ENCODE measurements around the gene NRXN3.

Gene NRXN3

DNA sequence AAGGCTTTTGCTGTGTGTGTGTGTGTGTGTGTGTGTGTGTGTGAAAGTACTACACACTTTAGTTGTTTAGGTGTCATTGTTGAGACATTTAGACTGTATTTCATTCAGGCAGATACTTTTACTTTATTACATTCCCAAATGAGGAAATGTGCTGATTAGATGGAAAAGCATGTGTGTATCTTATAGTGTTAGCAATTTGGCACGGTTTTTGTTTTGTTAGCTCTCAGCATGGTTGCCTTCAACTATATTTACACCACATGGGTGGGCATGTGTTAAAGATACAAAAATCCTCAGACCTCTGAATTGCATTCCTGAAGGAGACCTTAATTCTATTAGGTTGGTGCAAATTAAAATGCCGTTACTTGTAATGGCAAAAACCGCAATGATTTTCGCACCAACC lies 1161.7 kb downstream of the NRXN3 start:
- DNase-seq = no peak

DNA sequence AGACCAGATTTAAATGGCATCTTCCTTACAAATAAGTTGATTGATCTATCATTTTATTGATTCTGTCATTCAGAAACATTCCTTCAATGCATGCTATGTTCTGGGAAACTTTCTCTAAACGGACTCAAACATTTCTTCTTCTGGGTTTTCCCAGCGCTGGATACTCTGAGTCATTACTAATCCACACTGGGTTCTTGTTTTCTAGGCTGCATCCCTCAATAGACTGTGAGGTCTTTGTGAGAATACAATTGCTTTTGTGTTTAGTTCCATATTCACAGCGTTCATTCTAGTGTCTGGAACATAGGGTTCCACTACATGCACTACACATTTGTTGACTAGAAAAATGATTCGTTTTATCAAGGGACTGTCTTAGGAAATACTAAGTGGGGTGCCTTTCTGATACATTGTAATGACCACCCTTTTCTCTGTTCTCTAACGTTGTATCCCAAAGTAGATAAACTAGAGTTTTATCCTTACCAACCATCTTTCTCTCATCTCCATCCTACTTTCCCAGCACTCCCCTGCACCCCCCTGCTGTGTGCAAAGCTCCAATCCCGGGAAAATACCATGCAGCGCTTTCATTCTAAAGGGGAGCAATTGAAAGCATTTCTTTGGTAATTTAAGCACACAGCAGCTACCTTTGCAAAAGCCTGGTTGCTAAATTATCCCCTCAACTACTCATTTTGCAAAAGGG lies 1162.5 kb downstream of the NRXN3 start:
- no peak for DNase-seq

DNA sequence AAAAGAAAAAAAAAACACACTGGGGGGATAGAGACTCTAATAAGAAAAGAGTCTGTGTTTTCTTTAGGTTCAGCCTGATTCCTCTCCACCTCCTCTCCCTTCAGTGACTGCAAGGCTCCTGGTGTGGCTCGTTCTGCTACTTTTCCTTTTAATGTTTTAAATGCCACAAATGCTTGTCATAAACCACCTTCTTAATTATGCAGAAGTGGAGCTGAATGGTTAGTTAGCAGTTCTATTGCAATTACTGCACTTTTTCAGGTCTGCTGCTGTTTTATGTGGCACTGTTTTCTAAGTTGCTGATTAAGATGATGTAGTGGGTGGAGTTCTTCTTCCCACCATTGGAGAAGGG lies 1163.0 kb downstream of the NRXN3 start:
- no peak for DNase-seq

DNA sequence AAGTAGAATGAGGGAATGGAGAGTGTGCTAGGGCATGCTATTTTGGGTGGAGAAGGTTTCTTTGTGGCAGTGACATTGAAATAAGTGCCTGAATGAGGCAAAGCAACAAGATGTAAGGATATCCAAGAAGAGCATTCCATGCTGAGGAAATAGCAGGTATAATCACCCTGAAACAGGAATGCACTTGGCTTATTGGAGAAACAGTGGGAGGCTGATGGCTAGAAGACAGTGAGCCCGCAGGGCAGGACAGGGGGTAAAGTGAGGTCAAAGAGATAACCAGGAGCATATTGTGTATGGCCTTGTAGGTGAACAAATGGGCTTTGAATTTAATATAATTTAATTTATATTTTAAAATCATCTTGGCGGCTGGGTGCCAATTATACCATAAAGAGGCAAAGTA lies 1164.1 kb downstream of the NRXN3 start:
- DNase-seq = no peak

DNA sequence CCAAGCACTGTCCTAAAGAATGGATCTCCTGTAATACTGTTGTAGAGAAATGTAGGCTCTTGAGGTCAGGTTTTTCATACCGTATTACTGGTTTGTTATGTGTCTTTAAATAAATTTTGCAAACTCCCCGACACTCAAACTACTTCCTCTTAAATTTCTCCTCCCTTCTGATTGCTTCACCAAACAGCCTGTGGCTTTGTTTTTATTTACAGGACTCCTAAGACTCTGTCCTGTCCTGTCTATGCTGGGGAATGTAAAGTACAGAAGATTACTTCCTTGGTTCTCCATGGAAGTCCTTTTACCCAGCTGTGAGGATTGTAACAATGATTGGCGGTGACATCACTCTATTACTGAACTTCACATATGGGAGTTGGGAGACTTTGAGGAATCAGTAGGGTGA lies 1167.6 kb downstream of the NRXN3 start:
- no peak for DNase-seq

DNA sequence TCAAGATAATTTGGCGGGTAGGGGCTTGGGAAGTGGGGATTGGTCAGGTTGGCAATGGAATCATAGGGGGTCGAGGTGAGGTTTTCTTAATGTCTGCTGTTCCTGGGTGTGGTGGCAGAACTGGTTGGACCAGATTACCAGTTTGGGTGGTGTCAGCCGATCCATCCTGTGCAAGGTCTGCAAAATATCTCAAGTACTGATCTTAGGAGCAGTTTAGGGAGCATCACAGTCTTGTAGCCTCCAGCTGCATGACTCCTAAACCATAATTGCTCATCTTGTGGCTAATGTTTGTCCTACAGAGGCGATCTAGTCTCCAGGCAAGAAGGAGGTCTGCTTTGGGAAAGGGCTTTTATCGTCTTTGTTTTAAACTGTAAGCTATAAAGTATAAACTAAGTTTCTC lies 1172.8 kb downstream of the NRXN3 start:
- no peak for DNase-seq

DNA sequence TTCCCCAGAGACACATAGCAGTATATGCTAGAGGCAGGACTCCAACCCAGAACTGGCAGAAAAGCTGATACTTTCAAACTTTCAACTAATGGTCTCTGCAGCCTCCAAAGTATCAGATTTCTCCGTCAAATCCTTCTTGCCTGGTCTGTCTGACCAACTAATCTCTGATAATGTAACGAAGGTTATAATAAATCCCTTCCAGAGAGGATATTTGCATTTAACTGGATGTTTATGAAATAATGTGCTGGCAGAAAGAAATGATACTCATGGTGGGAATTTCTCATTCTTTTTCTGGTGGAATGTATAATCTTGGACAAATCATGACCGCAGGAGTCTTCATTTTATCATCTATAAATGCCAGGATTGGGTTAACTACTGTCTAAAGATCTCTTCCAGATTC lies 1180.8 kb downstream of the NRXN3 start:
- DNase-seq = no peak

DNA sequence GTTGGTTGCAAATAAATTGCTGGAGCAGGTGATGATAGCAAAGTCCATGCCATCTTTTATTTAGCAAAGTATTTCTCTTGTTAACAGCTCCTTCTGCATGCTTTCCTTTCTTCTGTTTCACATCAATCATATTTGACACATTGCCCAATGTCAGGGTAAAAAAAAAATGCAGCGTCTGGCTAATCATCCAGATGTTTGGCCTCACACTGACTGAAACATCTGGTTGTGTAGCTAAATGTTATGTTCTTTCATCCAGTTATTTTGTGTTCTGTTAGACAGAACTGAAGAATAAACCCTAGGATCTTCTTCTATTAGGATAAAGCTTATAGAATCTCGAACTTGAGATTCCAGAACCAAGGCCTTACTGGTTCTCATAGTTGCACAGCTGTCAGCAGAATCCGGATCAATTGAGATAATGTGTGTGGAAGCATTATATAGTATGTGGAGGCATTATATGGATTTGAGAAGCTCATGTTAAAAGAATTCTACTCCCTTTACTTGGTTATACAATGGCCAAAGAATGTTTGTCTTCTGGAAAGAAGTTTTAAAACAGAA lies 1182.0 kb downstream of the NRXN3 start:
- DNase-seq = no peak

DNA sequence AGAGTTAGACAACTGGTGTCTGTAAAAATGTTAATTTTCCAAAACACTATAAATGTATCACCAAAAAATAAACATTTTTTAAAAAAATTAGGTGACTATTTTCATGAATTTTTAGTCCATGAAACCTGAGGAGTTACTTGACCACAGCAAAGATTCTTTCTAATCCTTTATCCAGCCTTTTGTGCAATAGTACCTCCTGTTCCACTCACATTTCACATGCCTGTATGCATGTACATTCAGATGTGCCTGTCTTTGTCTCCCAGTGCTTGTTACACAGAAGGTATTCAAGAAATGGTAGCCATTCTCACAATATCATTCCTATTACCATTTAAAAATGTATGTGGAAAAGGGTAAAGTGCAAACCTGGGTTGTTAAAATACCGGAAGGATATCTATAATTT lies 1184.2 kb downstream of the NRXN3 start:
- no peak for DNase-seq

DNA sequence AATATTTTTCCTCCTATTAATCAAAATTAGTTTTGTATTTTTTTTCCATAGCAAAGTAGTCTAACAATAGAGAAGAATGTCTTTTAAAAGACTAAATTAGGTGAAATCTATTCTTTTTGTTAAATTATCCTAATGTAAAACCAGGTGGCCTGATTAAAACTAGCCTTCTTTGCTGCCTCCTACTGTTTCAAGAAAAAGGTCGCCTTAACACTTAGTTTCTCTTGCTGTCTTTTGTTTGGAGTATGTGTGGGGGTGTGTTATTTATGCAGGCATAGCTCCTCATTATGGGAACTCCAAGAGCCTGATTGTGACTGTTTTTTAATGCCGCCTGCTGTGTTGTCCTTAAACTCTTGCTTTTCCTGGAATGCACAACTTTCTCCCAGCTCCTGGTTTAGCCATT lies 1185.9 kb downstream of the NRXN3 start:
- DNase-seq = no peak

DNA sequence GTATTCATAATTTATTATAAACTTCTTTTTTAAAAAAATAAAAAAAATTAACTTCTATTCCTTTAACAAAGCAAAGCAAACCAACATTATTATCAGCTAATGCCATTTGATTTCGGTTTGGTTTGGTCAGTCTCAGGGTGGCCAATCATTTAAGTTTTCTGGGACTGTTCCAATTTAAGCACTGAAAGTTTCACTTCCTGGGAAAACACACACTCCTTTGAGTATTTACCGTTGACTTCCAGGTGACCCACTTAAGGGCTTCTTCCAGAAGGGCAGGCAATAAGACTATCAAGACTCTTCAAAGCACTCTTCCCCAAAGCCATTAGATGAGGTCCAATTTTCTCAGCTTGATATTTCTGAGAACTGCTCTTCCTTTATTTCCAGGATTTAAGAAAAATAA lies 1187.1 kb downstream of the NRXN3 start:
- no peak for DNase-seq

DNA sequence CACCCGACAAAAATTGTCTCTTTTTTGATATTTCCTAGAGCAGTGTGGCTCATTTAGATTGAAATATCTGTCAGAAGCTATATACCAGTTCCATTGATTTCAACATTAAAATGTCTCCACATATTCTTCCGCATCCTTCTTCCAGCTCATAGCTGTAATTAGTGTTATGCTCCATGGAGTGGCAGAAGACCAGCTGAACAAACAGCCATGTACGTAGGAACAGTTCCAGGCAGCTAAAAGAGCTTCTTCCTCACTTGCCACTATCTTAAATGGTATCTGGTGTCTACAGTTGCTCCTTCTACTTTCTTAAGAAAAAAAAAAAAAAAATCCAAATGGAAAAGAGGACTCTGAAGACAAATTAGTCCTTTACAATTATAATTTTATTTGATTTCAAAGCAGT lies 1193.1 kb downstream of the NRXN3 start:
- DNase-seq = no peak

DNA sequence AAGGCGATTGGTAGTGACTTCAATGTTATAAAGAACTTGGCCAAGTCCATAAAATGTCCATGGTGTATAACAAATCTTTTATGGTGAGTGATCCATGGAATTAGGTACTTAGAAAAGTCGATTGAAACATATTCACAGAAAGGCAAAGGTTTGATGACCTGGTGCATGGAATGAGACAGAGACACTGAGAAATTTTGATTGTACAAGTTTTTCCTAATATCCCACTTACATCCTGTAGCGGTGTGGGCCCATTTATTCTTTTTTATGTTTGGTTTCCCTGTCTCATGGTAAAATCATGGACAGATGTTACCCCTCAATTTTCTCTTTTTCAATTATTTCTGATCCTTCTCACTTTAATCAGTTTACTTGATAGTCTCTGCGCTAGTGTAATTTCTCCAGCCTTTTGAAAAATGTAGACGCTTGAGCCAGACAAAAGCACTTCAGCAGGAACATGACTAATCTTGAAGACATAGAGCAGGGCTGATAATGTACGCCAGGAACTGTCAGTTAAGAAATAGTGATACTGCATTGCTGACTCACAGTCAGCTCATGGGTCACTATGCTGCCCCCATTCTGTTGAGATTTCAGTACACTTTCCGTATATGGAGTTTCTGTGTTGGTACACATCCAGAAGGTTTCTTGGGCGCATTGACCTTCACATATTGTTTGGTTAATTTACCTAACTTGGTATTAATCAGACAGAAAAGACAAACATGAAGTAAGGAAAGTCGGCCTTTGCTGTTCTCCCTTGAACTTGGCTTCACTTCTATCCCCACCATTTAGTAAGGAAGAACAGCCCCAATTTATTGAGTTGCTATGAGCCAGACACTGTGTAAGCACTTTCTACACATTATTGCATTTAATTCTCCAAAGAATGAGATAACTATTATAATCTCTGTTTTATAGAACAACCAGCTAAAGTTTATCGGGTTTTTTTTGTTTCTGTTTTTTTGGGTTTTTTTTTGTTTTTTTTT lies 1199.5 kb downstream of the NRXN3 start:
- no peak for DNase-seq

DNA sequence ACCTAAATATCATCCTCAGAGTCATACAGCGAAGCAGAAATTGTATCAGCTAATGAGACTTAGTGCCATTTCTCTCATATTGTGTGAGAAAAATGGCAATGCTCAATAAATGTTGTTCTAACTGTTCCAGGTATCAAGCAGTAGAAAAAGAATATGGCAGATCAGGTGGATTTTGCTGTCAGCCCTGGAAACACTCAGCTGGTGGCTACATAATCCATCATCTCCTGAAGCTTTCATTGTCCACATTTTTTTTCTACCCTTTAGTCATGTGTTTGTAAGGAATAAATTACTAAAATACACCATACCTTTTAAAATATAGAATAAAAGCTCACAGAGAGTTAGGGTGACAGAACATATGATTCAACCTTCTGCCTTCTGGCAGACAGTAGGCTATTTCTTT lies 1200.8 kb downstream of the NRXN3 start:
- no peak for DNase-seq

DNA sequence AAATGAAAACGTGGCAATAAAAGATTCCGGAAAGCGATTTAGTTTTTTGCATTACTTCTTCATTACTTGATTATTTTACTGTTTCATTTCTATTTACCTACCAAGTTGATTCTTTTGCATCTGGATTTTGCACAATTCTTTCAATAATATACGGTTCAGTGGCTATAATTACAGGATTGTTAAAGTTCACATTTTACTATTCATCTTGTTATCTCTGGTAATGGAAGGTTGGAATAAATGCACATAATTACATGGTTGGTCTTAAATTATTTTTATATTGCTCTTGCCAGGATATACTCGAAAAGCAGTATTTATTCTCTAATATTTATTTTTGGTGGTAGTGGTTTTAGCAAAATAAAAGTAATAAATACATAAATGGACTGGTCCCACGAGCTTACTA lies 1203.3 kb downstream of the NRXN3 start:
- no peak for DNase-seq

DNA sequence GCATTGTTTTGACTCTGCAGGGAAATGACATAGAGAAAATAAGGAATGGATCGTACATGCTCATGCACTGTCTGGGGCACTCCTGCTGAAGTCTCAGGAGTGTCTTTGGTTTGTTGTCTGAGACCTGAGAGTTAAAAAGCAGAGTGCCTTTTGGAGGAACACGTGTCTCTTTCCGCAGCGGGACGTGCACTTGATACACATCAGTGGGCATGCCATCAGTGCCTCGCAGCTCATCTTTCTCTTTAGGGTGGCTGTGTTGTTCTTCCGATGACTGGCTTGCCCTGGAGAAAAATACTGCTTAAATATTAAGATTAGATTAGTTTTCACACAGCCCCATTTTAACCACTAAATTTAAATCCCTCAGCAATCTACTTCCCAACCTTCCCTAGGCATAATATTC lies 1205.2 kb downstream of the NRXN3 start:
- no peak for DNase-seq

DNA sequence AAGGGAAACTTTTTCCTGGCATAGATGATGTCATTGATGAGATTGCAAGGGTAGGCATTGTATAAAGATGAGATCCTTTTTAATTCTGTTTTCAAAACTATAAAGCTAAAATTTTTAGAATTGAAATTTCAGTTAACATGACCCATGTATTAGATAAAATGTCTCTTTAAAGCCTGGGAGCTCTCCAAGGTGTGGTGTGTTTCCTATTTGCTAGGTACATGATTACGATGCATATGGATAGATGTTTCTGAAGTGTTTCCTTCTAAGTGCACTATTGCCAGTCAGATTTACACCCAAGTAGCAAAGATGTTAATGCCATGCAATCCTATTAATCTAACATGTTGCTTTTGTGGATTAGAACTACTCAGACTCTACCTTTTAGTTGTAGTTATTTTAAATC lies 1206.4 kb downstream of the NRXN3 start:
- DNase-seq = no peak

DNA sequence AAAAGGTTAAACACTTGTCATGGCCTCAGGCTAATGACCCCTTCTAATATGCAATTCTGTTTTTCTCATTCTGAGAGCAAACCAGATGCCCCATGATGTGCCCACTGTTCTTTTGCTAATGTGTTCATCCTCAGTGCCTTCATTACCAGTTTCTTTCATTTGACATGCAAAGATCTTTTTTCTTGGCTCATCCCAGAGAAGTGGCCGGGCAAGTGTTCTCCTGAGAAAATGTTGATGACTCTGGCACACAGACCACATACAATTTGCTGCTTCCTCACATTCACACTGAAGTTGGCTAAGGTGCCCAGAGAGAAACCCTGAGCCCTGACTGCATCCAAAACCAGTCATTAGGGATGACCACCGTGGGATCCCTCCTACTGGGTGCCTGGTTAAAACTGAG lies 1207.8 kb downstream of the NRXN3 start:
- DNase-seq = no peak

DNA sequence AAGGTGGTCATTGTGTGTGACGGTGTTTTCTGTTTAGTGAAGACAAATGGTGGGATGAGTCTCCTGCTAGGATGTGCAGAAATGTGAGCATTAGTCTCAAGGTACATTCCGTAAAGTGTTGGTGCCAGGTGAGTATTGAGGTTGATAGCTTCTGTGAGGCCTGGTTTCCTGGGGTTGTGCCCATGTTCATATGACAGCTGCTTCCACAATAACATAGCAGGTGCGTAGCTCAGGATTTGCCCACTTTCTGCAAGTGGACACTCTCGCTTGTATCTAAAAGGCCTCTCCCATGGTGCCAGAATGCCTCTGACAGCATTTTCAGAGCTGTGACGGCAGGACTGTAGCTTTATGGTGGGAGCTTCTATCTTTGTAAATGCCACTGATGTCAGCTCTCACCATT lies 1209.1 kb downstream of the NRXN3 start:
- no peak for DNase-seq

DNA sequence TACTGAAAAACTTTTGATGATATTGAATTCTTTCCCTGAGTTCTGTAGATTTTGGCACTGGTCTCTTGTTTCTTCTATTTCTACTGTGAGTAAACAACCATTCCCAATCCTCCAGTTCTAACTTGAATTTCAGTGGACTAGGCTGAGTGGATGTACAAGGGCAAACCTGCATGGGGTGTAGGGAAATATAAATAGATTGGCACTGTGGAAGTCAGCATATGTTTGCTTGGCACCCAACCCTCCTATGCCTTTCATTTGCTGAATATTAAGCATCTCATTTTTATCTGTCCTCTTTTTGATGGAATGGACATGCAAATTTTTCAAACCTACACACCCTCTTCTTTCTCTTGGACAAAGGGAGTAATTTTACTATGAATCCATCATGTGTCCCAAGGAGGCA lies 1212.9 kb downstream of the NRXN3 start:
- DNase-seq = no peak

DNA sequence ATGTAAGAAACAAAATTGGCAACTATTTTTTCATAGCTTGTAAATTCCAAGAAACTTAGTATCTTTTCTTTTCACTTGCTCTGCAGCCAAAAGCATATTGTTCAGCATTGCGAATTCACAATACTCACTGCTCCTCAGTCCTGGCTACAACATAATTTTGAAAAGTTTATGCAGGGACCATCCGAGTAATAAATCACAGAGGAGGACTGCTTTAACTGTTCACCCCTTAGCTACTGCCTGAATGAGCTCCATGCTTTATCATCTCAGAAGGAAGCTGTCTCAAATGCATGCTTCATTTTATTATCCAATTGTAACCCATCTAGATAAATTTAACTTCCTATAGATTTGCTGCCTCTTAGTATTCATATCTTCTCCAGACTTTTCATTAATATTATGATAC lies 1213.3 kb downstream of the NRXN3 start:
- no peak for DNase-seq

DNA sequence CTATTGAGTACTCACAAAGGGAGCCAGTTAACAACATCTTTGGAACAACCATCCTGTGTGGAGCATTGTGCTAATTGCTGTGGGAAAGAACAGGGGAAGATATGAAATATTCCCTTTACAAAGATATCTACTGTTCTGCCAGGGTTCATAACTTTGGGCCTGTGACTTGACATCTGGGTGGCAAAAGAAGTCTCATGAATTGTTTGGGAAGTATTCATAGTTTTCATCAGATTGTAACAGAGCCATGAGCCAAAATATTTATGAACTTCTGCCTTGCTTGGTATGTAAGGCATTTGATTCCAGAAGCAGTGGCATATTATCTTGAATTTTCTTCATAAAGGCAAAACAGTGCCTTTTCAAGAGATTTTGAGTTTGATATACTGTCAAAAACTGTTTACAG lies 1224.9 kb downstream of the NRXN3 start:
- DNase-seq = no peak

DNA sequence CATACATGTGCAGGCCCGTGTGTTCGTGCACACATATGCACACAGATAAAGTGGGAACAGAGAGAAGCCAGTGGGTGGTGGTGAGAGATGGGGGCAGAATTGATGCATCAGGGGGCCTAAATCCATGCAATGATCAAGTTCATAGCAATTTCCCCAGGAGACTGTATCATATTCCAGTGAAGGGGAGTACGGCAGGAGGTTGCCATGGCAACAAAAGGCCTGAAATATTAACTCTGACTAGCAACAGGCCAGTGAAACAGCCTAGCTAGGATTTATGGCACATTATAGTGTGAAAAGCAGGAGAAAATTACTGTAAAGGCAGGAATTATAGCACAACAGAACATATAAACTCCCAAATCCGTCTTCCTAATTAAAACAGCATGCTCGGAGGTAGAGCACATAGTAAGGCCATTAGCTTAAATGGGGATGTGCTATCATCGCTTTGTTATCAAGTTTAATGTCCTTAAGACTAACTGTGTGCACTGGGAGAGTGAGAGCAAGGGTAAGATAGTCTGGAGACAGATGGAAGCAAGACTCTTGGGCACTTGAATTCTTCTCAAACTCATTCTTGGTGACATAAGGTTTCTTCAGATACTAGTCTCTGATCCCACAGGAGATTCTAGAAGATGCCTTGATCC lies 1234.8 kb downstream of the NRXN3 start:
- no peak for DNase-seq

DNA sequence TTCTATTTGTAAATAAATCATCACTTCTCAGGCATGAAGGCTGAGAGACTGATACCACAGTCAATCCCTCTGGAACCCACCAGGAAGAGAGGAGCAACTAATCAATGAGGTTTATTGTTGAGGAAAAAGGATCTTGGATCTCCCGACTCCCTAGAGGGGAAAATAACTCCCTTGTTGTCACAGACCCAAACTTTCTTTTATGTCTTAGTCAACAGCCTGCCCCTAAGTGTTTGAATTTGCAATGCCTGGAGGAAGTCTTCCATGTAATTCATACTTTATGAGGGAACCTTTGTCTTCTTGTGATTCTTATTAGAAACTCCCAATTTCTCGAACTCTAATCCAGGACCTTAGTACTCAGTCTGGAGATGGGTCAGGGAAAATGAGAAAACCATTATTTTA lies 1235.3 kb downstream of the NRXN3 start:
- DNase-seq = no peak
